Measurements from ENCODE around the gene PRKG1. TPM values are rescaled to one million over a fixed set of nuclear protein-coding genes. Genes with fewer than 3 reads are reported as not detected.

PRKG1 gene
- total and polyA plus RNA-seq, 2 of the 4 experiments (the other 2 are of a cell fraction) = 3.5 to 18.3 TPM

GRCh38 chr10:51867956-51868355, 793.7 kb downstream of the PRKG1 start (continued):
- TF ChIP-seq NFE2L2 (IDR thresholded peaks at IDR 0.05; ENCODE audit: low read depth, low read length) = no peak

- ATAC-seq (ENCODE audit: low read depth) (no peak), DNase-seq (no peak)
- in situ Hi-C loops (cut with MboI; ENCODE audit: low sequenced_read_pairs) = no loop called here
- H4K5ac ChIP-seq (ENCODE audit: low read depth, low read length) = no peak overlapping the region
- no peak for TF ChIP-seq USF2 (IDR thresholded peaks at IDR 0.05; ENCODE audit: low read depth, low read length)
- no peak for TF ChIP-seq MAFK (IDR thresholded peaks at IDR 0.05; ENCODE audit: low read depth, low read length)
- no peak for TF ChIP-seq RCOR1 (IDR thresholded peaks at IDR 0.05; ENCODE audit: insufficient replicate concordance, low read length)
- H3K4ac ChIP-seq (ENCODE audit: low read depth, low read length) = no peak overlapping the region
- H2AK5ac ChIP-seq (ENCODE audit: low read depth, low read length) = no peak overlapping the region
- H2BK5ac ChIP-seq (ENCODE audit: low read depth, low read length, poor library complexity, severe bottlenecking) = no peak overlapping the region
- WGBS, 2 experiments (ENCODE audit: extremely low coverage in 2 of 2, insufficient read length in 1 of 2) = no CpG with 5 or more reads among the region's 3 CpGs
- no TSS peak for BruUV-seq (replicated peaks)
- ChIA-PET POLR2A (ENCODE audit: unreplicated experiment) (no interaction called here), CTCF (interaction anchor here (0.6 kb wide), 1 partner anchor 51 kb away, joined by 3 read pairs; no protein-coding TSS in a partner anchor)
- H4K91ac ChIP-seq (ENCODE audit: insufficient read depth, low read depth, low read length) = no peak overlapping the region
- no peak overlapping the region for H2BK20ac ChIP-seq (ENCODE audit: low read depth, low read length)
- no peak overlapping the region for H2AFZ ChIP-seq (replicated peaks; ENCODE audit: low read length, poor library complexity)
- H4K20me1 ChIP-seq (ENCODE audit: insufficient read depth, low read length) = no peaks in the 10 kb centered on the region
- no peaks in the 10 kb centered on the region for H3K4me1 ChIP-seq (ENCODE audit: control insufficient read depth, insufficient read depth, low read length)
- H3K79me1 ChIP-seq (ENCODE audit: low read depth in 1 of 2, low read length in 2 of 2) = peaks cover 0 to under 1% of the 10 kb centered on the region in 2 experiments; a peak in 1 of 4 replicates
- no peak overlapping the region for H2BK120ac ChIP-seq (ENCODE audit: low read depth, low read length)
- no peak overlapping the region for H3K23ac ChIP-seq (ENCODE audit: low read depth, low read length)
- no peak overlapping the region for H2BK15ac ChIP-seq (ENCODE audit: low read depth, low read length)
- no peaks in the 10 kb centered on the region; the same call in 1 of the 2 replicates for H3K9me3 ChIP-seq (ENCODE audit: control insufficient read depth, insufficient read depth, low read length)
- no peaks in the 10 kb centered on the region for H3K27me3 ChIP-seq (ENCODE audit: control insufficient read depth, insufficient read depth, low read length)
- intact Hi-C loops (cut with micrococcal nuclease) = no loop called here
- no peaks in the 10 kb centered on the region for H3K9me1 ChIP-seq (ENCODE audit: insufficient read depth, low read length)
- H3K14ac ChIP-seq (replicated peaks; ENCODE audit: low read depth, low read length) = no peak overlapping the region
- H4K8ac ChIP-seq (ENCODE audit: low read depth in 2 of 2, low read length in 2 of 2) = no peak overlapping the region
- no peak overlapping the region for H2AK9ac ChIP-seq (replicated peaks; ENCODE audit: low read depth, low read length, poor library complexity)
- H3K56ac ChIP-seq (ENCODE audit: extremely low read depth, insufficient read depth, low read length) = no peak overlapping the region
- no peak overlapping the region for H3K4me3 ChIP-seq (ENCODE audit: insufficient read depth, low read depth, low read length)
- no peak overlapping the region for H3K9ac ChIP-seq (ENCODE audit: low read depth, low read length)
- no peak overlapping the region for H3K27ac ChIP-seq (ENCODE audit: insufficient read depth, low read length)
- dilution Hi-C loops (cut with HindIII; ENCODE audit: low sequenced_read_pairs, unreplicated experiment) = no loop called here
- H3K4me2 ChIP-seq (ENCODE audit: low read depth, low read length) = no peak overlapping the region
- no peak overlapping the region for H3K18ac ChIP-seq (ENCODE audit: low read depth, low read length)
- no peaks in the 10 kb centered on the region for H3K36me3 ChIP-seq (ENCODE audit: control insufficient read depth, insufficient read depth, low read length)
Observed at GRCh38 chr10:51874131-51874530, 799.8 kb downstream of the PRKG1 start.
